SHP77 treated with DMSO at 0.1 percent for 48 hours (cell line): Measurements from ENCODE around the gene SOHLH2.
A peak's percentile ranks its signal among the peaks of the same experiment; 100 is the strongest.

Experiments
- DNase-seq: peaks from one replicate; lab custom pipeline; 2025; lab: John Stamatoyannopoulos, UW

SOHLH2 gene

GRCh38 chr13:36183901-36184300 lies 30.5 kb downstream of the SOHLH2 start:
- DNase-seq, result no peak

GRCh38 chr13:36175621-36176020 lies 38.7 kb downstream of the SOHLH2 start:
- DNase-seq, result no peak

- no peak for DNase-seq
Measured at GRCh38 chr13:36174923-36175322, 39.4 kb downstream of the SOHLH2 start.

- no peak for DNase-seq
Measured at GRCh38 chr13:36173571-36174322, 40.6 kb downstream of the SOHLH2 start.

- DNase-seq, result no peak
Measured at GRCh38 chr13:36166046-36166445, 48.3 kb downstream of the SOHLH2 start.

GRCh38 chr13:36163809-36164308 lies 50.5 kb downstream of the SOHLH2 start:
- peak; percentile 80 for DNase-seq

- peak; percentile 58 for DNase-seq
Measured at GRCh38 chr13:36163286-36163685, 51.1 kb downstream of the SOHLH2 start.

- DNase-seq, result no peak
Measured at GRCh38 chr13:36160297-36160696, 54.1 kb downstream of the SOHLH2 start.

- DNase-seq, result no peak
Measured at GRCh38 chr13:36158611-36159010, 55.7 kb downstream of the SOHLH2 start.

- peak; percentile 65 for DNase-seq
Measured at GRCh38 chr13:36157480-36157879, 56.9 kb downstream of the SOHLH2 start.

- no peak for DNase-seq
Measured at GRCh38 chr13:36154567-36155291, 59.6 kb downstream of the SOHLH2 start.

GRCh38 chr13:36151591-36151990 lies 62.8 kb downstream of the SOHLH2 start:
- DNase-seq, result no peak

GRCh38 chr13:36148446-36148845 lies 65.9 kb downstream of the SOHLH2 start:
- no peak for DNase-seq

GRCh38 chr13:36147330-36147729 lies 67.0 kb downstream of the SOHLH2 start:
- DNase-seq, result no peak

GRCh38 chr13:36146511-36147269 lies 67.7 kb downstream of the SOHLH2 start:
- no peak for DNase-seq

GRCh38 chr13:36143738-36144137 lies 70.6 kb downstream of the SOHLH2 start:
- DNase-seq, result no peak

- DNase-seq, result no peak
Measured at GRCh38 chr13:36142735-36143134, 71.6 kb downstream of the SOHLH2 start.

GRCh38 chr13:36135876-36136275 lies 78.5 kb downstream of the SOHLH2 start:
- DNase-seq, result no peak

GRCh38 chr13:36134632-36135031 lies 79.7 kb downstream of the SOHLH2 start:
- DNase-seq, result no peak

- no peak for DNase-seq
Measured at GRCh38 chr13:36133950-36134626, 80.3 kb downstream of the SOHLH2 start.

GRCh38 chr13:36132376-36132775 lies 82.0 kb downstream of the SOHLH2 start:
- no peak for DNase-seq

- DNase-seq, result no peak
Measured at GRCh38 chr13:36131931-36132297, 82.4 kb downstream of the SOHLH2 start.
